ENCODE results near the gene TSC22D3. TPM values are rescaled to one million over a fixed set of nuclear protein-coding genes. Genes with fewer than 3 reads are reported as not detected.

TSC22D3 gene
- total RNA-seq, 6 experiments from 2014 or later: 11.0 to 17.8 (median 12.2) TPM

- no peak for TF ChIP-seq CTCF (IDR thresholded peaks at IDR 0.05)
- H3K4me1 Mint-ChIP-seq (ENCODE audit: low read depth): no peaks in the 10 kb centered on the region
- no peak for DNase-seq
- no peaks in the 10 kb centered on the region for H3K9me3 Mint-ChIP-seq
- H3K27ac Mint-ChIP-seq: no peak overlapping the region
- H3K36me3 Mint-ChIP-seq (ENCODE audit: low read depth): no peaks in the 10 kb centered on the region
- H3K4me3 Mint-ChIP-seq: no peak overlapping the region
- peaks cover 12% of the 10 kb centered on the region for H3K27me3 Mint-ChIP-seq (ENCODE audit: insufficient read depth)
Observed at GRCh38 chrX:107755721-107756120, 19.9 kb downstream of the TSC22D3 start.

- peaks cover 3% of the 10 kb centered on the region for H3K4me1 Mint-ChIP-seq (ENCODE audit: low read depth)
- H3K27me3 Mint-ChIP-seq (ENCODE audit: insufficient read depth): peaks cover 10% of the 10 kb centered on the region
- no peaks in the 10 kb centered on the region for H3K36me3 Mint-ChIP-seq (ENCODE audit: low read depth)
- no peak overlapping the region for H3K4me3 Mint-ChIP-seq
- H3K9me3 Mint-ChIP-seq: no peaks in the 10 kb centered on the region
- no peak for DNase-seq
- no peak for TF ChIP-seq CTCF (IDR thresholded peaks at IDR 0.05)
- H3K27ac Mint-ChIP-seq: no peak overlapping the region
Observed at GRCh38 chrX:107753187-107753586, 22.4 kb downstream of the TSC22D3 start.

- no peaks in the 10 kb centered on the region for H3K36me3 Mint-ChIP-seq (ENCODE audit: low read depth)
- no peak overlapping the region for H3K27ac Mint-ChIP-seq
- TF ChIP-seq CTCF (IDR thresholded peaks at IDR 0.05): no peak
- no peak overlapping the region for H3K4me3 Mint-ChIP-seq
- peaks cover 10% of the 10 kb centered on the region for H3K27me3 Mint-ChIP-seq (ENCODE audit: insufficient read depth)
- no peak for DNase-seq
- H3K4me1 Mint-ChIP-seq (ENCODE audit: low read depth): peaks cover 8% of the 10 kb centered on the region
- H3K9me3 Mint-ChIP-seq: no peaks in the 10 kb centered on the region
Observed at GRCh38 chrX:107752714-107753113, 22.9 kb downstream of the TSC22D3 start.

DNA sequence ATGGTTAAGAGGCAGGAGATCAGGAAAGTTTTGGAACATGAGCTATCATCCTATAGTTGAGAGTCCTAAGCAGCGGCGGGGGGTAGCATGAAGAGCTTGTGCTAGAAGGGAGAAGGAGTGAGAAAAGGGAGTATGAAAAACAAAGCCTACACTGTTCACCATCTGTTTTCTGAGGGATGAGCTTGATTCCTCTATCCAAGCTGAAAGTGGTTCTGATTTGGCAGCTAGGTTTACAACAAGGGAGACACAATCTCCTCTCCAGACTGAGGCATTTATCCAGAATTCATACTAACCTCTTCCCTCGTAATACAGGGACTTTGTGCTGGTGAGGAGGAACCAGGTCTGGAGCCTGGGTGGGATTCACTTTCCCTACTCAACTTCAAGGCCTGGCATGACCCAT, 23.5 kb downstream of the TSC22D3 start:
- Mint-ChIP-seq H3K27me3 (ENCODE audit: insufficient read depth) (peaks cover 10% of the 10 kb centered on the region), H3K9me3 (no peaks in the 10 kb centered on the region), H3K4me1 (ENCODE audit: low read depth) (peaks cover 14% of the 10 kb centered on the region), H3K36me3 (ENCODE audit: low read depth) (no peaks in the 10 kb centered on the region), H3K27ac (no peak overlapping the region), H3K4me3 (no peak overlapping the region)
- no peak for DNase-seq
- TF ChIP-seq CTCF (IDR thresholded peaks at IDR 0.05): no peak

DNA sequence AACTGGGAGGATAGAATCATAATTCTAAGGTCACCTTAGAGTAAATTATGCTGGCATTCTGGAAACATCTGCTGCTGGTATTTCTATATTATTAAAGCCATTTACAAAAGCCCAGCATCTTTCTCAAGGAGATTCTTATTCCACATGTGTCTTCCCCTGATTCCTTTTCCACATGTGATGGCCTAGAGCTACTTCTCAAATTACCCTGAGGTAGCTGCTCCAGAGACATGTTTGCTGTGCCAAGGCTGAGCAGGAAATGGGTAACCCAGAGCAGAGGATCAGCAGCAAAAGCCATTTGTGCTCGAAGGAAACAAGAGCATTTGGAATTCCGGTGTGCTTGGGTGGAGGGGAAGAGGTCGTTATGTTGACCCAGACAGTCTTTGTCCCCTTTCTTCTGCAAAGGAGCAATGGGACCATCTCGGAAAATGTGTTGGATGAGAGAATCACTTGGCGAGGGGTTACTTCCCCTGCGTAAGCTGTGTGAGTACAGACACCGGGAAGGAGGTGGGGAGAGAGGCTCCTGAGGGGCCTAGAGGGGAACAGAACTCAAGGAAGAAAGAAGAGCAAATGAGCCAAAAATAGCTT, 24.6 kb downstream of the TSC22D3 start:
- Mint-ChIP-seq H3K4me1 (ENCODE audit: low read depth) (peaks cover 17% of the 10 kb centered on the region), H3K4me3 (no peak overlapping the region), H3K36me3 (ENCODE audit: low read depth) (no peaks in the 10 kb centered on the region), H3K27me3 (ENCODE audit: insufficient read depth) (peaks cover 6% of the 10 kb centered on the region), H3K27ac (no peak overlapping the region), H3K9me3 (no peaks in the 10 kb centered on the region)
- no peak for DNase-seq
- no peak for TF ChIP-seq CTCF (IDR thresholded peaks at IDR 0.05)

- Mint-ChIP-seq H3K4me3 (no peak overlapping the region), H3K4me1 (ENCODE audit: low read depth) (peaks cover 17% of the 10 kb centered on the region), H3K27me3 (ENCODE audit: insufficient read depth) (peaks cover 6% of the 10 kb centered on the region)
Observed at GRCh38 chrX:107750263-107750662, 25.3 kb downstream of the TSC22D3 start.

More at GRCh38 chrX:107750263-107750662, 25.3 kb downstream of the TSC22D3 start:
- TF ChIP-seq CTCF (IDR thresholded peaks at IDR 0.05): no peak
- H3K9me3 Mint-ChIP-seq: no peaks in the 10 kb centered on the region
- H3K36me3 Mint-ChIP-seq (ENCODE audit: low read depth): no peaks in the 10 kb centered on the region
- no peak overlapping the region for H3K27ac Mint-ChIP-seq
- no peak for DNase-seq

All from HFFc6 (cell line).